IPS-NIHi11 (cell line): ENCODE results near the gene CNOT10.
"Not testable (repeated sequence)": the region's sequence is repeated elsewhere in the genome, so short reads cannot be mapped to it uniquely, and the experiment has no call there.

Experiments used
- DNase-seq: peaks from one replicate; pipeline ENCODE4 v3.0.0; 2012; ENCODE audit warnings: mixed read lengths, low spot score

CNOT10 gene

GRCh38 chr3:32684800-32685542 lies at the start of gene CNOT10:
TSS of gene CNOT10 (plus strand) at chr3:32685188. CDS start at chr3:32685461, 273 bp downstream.
- DNase-seq = peak; percentile 96

GRCh38 chr3:32640939-32641338 lies 44.0 kb upstream of the CNOT10 start:
- DNase-seq = no peak

GRCh38 chr3:32641356-32641755 lies 43.6 kb upstream of the CNOT10 start:
- no peak for DNase-seq

GRCh38 chr3:32643354-32643753 lies 41.6 kb upstream of the CNOT10 start:
- DNase-seq = no peak

GRCh38 chr3:32643816-32644215 lies 41.2 kb upstream of the CNOT10 start:
- no peak for DNase-seq

GRCh38 chr3:32644380-32644779 lies 40.6 kb upstream of the CNOT10 start:
- DNase-seq = no peak

GRCh38 chr3:32646761-32647160 lies 38.2 kb upstream of the CNOT10 start:
- DNase-seq = no peak

GRCh38 chr3:32652337-32653100 lies 32.5 kb upstream of the CNOT10 start:
- not testable (repeated sequence) for DNase-seq

GRCh38 chr3:32655167-32655566 lies 29.8 kb upstream of the CNOT10 start:
- no peak for DNase-seq

- DNase-seq = no peak
These were observed 24.4 kb upstream of the CNOT10 start for GRCh38 chr3:32660634-32661033.

- no peak for DNase-seq
These were observed 22.3 kb upstream of the CNOT10 start for GRCh38 chr3:32662647-32663046.

GRCh38 chr3:32664630-32665075 lies 20.3 kb upstream of the CNOT10 start:
- DNase-seq = peak; percentile 53

GRCh38 chr3:32667072-32667582 lies 17.9 kb upstream of the CNOT10 start:
- DNase-seq = no peak

GRCh38 chr3:32669226-32669625 lies 15.8 kb upstream of the CNOT10 start:
- DNase-seq = not testable (repeated sequence)

GRCh38 chr3:32673730-32674129 lies 11.3 kb upstream of the CNOT10 start:
- DNase-seq = not testable (repeated sequence)

- DNase-seq = no peak
These were observed 9.8 kb upstream of the CNOT10 start for GRCh38 chr3:32675164-32675563.

GRCh38 chr3:32675650-32676049 lies 9.3 kb upstream of the CNOT10 start:
- no peak for DNase-seq

GRCh38 chr3:32681811-32682210 lies 3.2 kb upstream of the CNOT10 start:
- no peak for DNase-seq

GRCh38 chr3:32684029-32684799 lies 774 bp upstream of the CNOT10 start:
- DNase-seq = no peak

- no peak for DNase-seq
These were observed 676 bp downstream of the CNOT10 start for GRCh38 chr3:32685543-32686185.

- DNase-seq = no peak
These were observed 1.7 kb downstream of the CNOT10 start for GRCh38 chr3:32686713-32687112.

- DNase-seq = no peak
These were observed 6.9 kb downstream of the CNOT10 start for GRCh38 chr3:32691847-32692246.
